GM18519 (cell line): ENCODE measurements around the gene CXCL16.

Source experiments
- ATAC-seq: cut with Tn5 transposase; IDR thresholded peaks from one replicate; pipeline ENCODE4 v1.9.1; 2021; ENCODE audit warnings: mild to moderate bottlenecking, moderate library complexity; ENCODE audit not compliant: unreplicated experiment, low FRiP score

CXCL16 gene

DNA sequence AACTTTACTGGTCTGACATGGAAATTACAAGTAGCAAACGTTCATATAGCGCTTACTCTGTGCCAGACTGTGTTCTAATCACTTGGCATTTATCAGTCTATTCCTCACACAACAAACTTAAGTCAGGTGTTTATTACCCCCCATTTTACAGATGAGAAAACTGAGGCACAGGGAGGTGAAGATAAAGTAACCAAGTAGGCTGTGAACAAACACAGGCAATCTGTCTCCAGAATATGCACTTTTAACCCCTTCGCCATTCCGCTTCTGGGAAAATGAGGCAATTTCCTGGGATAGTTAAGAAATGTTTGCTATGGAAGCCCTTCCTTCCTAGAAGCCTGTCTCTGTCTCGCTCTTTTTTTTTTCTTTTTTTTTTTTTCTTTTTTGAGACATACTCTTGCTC, 12.2 kb upstream of the CXCL16 start:
- no peak for ATAC-seq

DNA sequence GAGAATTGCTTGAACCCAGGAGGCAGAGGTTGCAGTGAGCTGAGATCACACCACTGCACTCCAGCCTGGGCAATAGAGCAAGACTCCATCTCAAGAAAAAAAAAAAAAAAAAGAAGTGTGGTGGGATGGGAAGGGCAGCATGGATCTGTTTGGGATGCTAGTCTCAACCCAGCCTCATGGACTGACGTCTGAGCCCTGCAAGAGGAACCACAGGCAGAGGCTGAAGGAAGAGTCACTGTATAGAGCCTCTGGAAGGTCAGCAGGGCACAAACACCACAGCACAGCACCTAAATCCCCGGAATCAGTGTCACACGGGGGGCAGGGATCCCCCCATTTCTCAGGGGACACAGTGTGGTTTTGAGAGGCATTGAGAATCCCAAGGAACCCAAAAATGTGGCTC, 10.9 kb upstream of the CXCL16 start:
- no peak for ATAC-seq

DNA sequence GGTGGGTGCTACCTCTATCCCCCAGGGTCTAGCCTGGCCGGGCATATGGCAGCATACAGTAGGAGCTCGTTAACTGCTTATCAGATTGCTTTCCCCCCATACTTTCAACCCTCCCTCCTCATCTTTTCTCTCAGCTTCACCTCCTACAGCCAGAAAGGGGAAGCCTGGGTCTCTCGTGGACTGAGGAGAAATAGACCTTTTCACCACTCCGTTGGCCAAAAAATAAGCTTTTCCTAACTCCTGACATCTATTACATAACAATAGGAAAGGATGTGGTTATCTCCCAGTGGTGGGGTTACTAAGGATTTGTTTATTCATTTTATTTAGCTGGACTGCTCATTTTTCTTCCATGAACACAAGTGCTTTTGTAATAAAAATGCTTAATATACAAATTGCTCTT, 9.0 kb upstream of the CXCL16 start:
- no peak for ATAC-seq

DNA sequence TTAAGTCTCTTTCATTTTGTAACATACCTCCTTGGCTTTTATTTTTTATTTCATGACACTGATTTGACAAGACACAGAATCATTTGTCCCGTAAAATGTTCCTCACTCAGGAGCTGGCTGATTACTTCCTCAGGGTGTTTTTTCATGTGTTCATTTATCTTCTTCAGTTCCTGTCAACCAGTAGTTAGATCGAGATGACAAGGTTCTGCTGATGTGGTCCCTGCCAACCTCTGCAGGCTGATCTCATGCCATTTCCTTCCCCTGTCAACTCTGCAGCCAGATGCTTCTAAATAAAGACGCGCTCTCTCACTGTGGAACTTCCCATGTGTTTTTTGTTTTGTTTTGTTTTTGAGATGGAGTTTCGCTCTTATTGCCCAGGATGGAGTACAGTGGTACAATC, 8.1 kb upstream of the CXCL16 start:
- no peak for ATAC-seq

DNA sequence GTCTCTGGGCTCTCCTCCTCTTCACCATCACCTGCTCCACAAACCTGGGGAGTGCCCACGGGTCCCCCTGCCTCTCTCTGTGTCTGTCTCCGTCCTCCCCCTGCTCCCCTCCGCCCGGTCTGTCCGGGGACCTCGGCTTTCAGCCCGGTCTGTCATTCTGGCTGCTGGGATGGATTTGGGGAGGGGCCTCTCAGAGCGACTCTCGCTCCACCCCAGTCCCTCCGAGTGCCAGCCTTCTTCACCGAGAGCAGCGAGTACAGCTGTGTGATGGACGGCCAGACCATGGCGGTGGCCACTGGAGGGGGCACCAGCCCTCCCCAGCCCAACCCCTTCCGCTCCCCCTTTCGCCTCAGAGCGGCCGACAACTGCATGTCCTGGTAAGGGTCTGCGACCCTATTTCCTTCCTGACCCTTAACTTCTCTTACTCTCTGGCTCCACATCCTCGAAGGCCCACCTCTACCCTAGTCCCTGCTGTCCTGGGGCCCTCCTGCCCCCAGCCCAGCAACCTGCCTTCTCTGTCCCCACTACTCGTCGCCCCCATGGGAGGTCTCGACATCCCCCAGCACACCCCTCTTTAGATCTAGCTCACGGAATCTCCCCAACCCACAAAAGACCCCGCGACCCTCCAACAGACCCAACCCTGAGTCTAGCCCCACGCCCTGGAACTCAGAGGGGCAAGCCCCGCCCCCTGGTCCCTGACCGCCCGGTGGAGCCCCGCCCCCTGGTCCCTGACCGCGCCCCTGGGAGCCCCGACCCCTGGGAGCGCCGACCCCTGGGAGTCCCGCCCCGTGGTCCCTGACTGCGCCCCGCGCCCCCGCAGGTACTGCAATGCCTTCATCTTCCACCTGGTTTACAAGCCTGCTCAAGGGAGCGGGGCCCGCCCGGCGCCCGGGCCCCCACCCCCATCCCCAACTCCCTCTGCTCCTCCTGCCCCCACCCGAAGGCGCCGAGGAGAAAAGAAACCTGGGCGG, 5.6 kb upstream of the CXCL16 start:
- no peak for ATAC-seq

DNA sequence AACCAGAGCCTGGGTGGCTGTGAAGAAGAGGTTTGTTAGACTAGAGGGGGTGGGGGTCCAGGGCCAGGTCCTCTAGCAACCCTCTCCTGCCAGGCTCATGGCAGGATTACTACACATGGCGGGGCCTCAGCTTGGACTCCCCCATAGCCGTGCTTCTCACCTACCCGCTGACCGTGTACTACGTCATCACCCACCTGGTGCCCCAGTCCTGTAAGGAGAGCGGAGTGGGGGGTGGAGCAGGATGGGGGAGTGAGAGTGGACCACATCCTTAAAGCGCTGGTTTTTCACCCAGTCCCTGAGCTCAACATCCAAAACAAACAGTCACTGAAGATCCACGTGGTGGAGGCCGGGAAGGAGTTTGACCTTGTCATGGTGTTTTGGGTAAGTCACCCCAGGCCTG, 4.2 kb upstream of the CXCL16 start:
- ATAC-seq = no peak

DNA sequence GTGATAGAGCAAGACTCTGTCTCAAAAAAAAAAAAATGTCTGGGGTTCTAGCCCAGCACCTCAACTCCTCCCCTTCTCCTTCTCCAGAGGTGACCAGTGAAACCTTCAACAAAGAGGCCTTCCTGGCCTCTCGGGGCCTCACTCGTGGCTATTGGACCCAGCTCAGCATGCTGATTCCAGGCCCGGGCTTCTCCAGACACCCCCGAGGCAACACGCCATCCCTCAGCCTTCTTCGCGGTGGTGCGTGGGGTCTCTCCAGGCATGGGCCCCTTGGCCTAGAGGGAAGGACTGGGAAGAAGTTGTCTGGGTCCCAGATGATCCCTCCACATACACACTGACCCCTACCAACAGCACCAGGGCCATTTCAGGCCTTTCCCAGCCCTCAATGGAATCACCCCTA, 3.5 kb upstream of the CXCL16 start:
- no peak for ATAC-seq

DNA sequence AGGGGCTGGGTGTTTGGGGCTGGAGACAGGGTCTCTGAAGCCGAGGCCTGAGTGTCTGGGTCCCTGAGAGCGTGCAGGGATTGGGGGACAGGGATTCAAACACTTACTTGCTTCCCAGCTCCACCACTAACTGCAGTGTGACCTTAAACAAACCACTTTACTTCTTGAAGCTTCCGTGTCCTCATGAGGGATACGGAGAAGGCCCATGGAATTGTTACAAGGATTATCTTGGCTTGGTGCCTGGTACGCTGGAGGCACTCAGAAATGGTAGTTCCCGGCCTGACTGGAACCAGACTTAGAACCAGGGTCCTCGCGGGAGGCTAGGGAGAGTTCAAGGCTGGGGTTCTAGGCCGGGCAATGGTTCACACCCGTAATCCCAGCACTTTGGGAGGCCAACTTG, 2.9 kb upstream of the CXCL16 start:
- no peak for ATAC-seq

DNA sequence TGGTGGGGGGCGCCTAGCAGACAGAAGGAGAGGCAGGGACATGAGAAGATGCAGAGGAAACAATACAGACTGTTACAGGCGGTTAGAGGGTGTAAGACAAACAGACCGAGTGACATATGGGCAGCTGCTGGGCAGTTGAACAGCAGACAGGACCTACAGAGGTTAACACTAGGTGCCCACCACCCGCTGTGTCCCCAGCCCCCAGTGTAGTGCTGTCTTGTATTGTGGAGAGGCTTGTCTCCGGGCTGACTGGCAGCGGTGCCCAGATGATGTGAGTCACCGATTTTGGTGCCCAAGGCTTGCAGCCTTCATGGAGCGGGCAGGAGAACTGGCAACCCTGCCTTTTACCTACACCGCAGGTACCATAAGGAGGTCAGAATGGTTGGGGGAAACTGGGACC, 2.4 kb upstream of the CXCL16 start:
- no peak for ATAC-seq

DNA sequence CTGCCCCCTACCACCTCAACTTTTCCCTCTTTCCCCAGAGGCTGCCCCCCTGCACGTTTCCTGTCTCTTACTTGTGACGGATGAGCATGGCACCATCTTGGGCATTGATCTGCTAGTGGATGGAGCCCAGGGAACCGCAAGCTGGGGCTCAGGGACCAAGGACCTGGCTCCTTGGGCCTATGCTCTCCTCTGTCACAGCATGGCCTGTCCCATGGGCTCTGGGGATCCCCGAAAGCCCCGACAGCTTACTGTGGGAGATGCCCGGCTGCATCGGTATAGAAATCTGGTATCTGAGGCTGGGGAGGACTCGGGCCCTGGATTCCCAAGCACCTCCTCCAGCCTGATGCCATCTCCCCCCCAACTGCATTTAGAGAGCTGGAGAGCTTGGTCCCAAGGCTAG, 1.8 kb upstream of the CXCL16 start:
- ATAC-seq = no peak

DNA sequence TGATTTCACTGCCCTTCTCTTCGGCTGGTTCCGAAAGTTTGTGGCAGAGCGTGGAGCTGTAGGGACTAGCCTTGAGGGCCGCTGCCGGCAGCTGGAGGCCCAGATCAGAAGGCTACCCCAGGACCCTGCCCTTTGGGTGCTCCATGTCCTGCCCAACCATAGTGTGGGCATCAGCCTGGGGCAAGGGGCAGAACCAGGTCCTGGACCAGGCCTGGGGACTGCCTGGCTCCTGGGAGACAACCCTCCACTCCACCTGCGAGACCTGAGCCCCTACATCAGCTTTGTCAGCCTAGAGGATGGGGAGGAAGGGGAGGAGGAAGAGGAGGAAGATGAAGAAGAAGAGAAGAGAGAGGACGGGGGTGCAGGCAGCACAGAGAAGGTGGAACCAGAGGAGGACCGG, 856 bp upstream of the CXCL16 start:
- ATAC-seq = no peak

DNA sequence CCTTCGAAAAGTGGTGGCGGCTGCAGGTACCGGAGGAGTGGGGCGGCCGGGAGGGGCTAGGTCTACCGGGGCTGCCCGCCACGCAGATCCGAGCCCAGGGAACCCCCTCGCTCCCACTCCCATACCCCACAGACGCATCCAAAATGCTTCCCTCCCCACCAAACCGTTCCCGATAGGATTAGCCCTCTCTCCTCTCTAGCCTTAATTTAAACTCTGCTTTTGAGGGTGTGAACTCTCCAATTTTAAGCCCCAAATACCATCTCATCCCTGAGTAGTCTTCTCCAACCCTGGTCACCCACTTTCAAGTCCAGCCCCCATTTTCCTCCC, 260 bp upstream of the CXCL16 start:
- ATAC-seq = no peak

DNA sequence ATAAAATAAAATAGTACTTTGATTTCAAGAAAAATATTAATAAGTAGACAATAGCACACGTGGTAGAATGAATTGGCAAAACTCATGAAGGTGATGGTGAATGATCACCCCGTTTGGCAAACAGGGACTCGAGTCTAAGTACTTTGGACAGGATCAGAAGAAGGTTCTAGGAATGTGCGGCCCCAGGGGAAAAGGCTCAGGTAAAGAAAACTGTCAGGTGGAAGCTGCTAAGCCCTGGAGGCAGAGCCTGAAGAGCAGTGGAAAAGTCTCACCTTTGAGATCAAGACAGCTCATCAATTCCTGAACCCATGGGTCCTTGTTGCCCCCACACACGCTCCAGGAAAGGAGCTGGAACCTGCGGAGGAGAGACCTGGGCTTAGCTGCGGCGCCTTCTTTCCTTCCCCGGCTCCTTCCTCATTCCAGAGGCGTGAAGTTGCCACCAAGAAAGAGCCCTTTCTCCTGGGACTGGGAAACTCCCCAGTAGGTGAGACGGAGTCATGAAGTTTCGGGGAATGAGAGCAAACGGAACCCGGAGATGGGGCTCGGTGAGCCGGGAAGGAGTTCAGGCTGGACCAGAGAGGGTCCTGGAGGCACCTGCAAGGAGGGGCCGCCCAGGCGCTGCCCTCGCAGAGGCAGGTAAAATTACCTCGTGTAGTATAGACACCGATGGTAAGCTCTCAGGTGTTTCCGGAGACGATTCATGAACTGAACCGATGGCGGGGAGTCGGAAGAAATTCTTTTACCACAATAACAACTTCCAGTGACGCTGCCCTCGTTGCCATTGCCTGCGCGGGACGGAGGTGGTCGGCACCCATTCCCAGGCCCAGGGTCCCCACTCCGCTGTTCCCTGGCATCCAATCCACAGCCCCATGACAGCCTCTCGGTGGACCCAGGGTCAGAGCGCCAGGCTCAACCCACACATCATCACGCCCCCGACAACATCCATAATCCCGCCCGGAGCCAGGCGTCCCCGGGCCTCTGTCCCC, 1.3 kb downstream of the CXCL16 start:
- ATAC-seq = no peak

DNA sequence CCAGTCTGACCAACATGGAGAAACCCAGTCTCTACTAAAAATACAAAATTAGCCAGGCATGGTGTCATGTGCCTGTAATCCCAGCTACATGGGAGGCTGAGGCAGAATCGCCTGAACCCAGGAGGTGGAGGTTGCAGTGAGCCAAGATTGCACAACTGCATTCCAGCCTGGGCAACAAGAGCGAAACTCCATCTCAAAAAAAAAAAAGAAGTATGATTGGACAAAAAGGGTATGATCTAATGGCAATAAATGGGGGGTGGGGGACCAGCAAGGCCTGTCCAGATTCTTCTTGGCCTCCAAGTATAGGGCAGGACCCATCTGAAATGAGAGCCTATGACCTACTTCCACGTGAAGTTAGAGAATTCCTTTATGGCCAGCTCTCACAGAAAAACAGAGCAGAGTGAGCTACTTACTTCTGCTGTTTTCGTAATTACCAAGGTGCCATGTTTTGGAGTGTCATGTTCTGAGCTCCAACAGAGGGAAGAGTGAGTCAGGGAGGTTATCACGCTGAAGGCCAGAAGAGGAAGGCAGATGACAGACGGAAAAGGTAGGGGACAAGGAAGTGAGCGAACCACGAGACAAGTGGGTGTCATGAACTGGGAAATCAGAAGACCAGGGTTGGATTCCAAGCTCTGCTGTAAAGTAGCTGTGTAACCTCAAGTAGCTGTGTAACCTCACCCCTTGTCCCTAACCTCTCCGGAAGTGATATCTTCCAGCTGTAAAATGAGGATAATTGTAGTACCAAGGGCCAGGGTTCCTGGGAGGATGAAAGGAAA, 3.7 kb downstream of the CXCL16 start:
- ATAC-seq = no peak

DNA sequence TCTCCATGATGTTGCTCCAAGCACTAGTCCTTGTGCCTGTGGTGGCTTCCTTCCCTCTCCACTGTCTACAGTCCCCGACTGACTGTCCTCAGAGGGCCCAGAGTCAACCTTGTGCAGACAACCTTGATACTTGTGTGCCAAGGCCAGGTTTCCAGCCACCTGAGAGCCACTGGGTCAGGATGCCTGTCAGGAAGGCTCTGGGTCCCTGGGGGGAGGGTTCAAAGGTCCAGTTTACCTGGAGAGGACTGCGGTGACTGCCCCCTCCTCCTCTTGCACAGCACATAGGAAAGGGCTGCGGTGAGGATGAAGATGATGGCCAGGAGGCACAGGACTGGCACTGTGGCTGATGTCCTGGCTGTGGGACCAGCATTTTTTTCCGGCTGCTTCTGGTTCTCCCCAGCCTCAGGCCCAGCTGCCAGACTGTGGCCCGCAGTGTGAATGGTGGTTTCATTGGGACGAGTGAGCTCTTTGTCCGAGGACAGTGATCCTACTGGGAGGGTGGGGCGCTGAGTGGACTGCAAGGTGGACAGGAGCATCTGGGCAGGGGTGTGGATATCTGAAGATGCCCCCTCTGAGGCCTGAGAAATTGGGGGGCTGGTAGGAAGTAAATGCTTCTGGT, 4.8 kb downstream of the CXCL16 start:
- ATAC-seq = no peak

DNA sequence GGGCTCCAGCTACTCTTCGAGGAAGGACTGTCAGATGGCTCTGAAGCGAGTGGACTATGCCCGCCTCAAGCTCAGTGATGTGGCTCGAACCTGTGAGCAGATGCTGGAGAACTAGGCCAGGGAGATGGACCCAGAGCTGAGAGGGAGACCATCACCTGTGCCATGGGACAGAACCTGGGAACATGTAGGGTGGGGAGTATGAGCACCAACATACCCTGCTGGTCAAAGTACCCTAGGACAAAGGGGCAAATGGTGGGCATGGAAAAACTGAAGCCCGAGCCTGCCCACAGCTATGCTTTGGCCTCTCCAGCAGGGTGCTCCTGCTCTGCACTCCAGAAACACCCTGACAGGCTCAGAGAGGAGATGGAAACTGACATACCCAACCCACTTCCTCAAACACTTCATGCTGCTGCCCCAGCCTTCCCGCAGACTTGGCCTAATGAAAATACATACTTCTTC, 6.6 kb downstream of the CXCL16 start:
- no peak for ATAC-seq

DNA sequence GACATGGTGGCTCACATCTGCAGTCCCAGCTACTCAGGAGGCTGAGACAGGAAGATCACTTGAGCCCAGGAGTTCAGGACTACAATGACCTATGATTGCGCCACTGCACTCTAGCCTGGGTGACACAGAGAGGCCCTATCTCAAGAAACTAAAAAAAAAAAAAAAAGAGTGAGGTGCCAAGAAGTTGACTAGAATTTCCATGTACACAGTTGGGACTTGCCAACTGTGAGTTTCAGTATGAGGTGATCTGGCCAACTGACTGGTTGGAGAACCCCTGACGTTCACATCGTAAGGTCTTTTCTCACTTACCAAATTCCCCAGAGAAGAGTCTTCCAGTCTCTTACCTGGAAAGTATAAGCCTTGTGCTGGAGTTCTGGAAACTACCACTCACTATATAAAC, 11.6 kb downstream of the CXCL16 start:
- ATAC-seq = no peak

DNA sequence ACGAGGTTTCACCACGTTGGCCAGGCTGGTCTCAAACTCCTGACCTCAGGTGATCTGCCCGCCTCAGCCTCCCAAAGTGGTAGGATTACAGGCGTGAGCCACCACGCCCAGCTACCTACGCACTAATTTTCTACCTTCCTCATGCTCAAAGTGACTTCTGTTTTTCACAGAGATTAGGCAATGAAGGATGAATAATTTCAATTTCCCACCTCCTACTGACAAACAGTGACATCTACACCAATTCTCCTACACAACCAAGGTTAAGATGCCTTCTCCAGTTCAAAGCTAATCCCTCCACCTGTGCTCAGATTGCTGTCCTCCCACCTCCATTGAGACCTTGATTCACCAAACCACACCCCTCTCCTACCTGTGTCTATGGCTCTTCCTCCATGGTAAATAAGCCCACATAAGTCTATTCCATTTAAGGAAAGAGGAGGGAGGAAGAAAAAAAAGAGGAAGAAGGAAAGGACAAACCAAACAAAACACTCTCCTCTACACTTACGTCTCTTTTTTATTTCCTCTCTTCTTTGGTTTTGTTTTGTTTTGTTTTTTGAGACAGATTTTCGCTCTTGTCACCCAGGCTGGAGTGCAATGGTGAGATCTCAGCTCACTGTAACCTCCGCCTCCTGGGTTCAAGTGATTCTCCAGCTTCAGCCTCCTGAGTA, 13.9 kb downstream of the CXCL16 start:
- no peak for ATAC-seq

DNA sequence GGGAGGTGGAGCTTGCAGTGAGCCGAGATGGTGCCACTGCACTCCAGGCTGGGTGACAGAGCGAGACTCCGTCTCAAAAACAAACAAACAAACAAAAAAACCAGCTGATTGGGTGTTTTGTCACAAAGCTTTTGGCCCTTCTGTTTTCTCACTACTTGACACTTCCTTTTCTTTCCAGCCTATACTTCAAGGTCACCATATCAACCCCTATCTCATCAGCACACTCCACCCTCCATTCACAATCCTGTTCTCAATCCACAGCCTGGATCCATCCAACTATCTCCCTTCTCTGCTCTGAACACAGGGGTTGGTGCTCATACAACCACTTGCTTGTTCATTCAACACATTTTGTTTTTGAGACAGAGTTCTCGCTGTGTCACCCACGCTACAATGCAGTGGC, 15.1 kb downstream of the CXCL16 start:
- no peak for ATAC-seq
